GM12878 (cell line): ENCODE results near the gene UBQLN4. TPM values are rescaled to one million over a fixed set of nuclear protein-coding genes. Genes with fewer than 3 reads are reported as not detected.

Source experiments
- ATAC-seq: fragments of 200-7000 bp; cut with Tn5 transposase; 3 replicates; pipeline ENCODE4 v1.9.1; 2020; ENCODE audit warnings: mild to moderate bottlenecking, moderate library complexity
- BruUV-seq: library from RNA; stranded (reverse); fragments of 400-500 nt; replicated peaks from 2 replicates; lab custom pipeline; 2021; lab: Mats Ljungman, UMichigan
- CTCF ChIA-PET: fragments of 300-600 bp; sonication (Branson Sonifier 250); formaldehyde crosslinking; extraction: SDS; loops from one replicate; lab custom pipeline; 2021; ENCODE audit warnings: inconsistent platforms; lab: Yijun Ruan, JAX
- POLR2A ChIA-PET: fragments of 350-600 bp; formaldehyde crosslinking; extraction: SDS; loops from one replicate; lab custom pipeline; 2021; ENCODE audit warnings: inconsistent platforms; lab: Charles Lee
- RAD21 ChIA-PET: fragments of 300-600 bp; sonication (Branson Sonifier 250); formaldehyde crosslinking; loops from one replicate; lab custom pipeline; 2023; ENCODE audit warnings: antibody characterized with exemption; ENCODE audit not compliant: unreplicated experiment; lab: Charles Lee
- SMC1A ChIA-PET: fragments of 300-600 bp; sonication (Branson Sonifier 250); formaldehyde crosslinking; loops from one replicate; lab custom pipeline; 2023; ENCODE audit not compliant: unreplicated experiment, uncharacterized antibody; lab: Charles Lee
- DNase-seq: peaks from one replicate; pipeline ENCODE4 v3.0.0-alpha.2; 2011; ENCODE audit warnings: low read depth, low spot score
- FAIRE-seq: peaks from 3 replicates; lab custom pipeline; 2011; peaks lifted over from hg19 to GRCh38; lab: Jason Lieb, UNC
- H2AFZ ChIP-seq: 2 replicates; pipeline ENCODE4 v1.6.0; 2011; ENCODE audit warnings: low read depth, low read length, control low read depth; ENCODE audit not compliant: control insufficient read depth
- H3K27ac ChIP-seq: 2 replicates; pipeline ENCODE4 v1.5.1; 2011; ENCODE audit warnings: control low read depth; ENCODE audit not compliant: control insufficient read depth, insufficient read depth
- H3K27me3 ChIP-seq, 2 experiments: replicated peaks in 1 of 2; 2 replicates each; pipeline versions ENCODE4 v1.6.0 to v1.6.1; 2011; ENCODE audit warnings: low read length in 1 of 2; ENCODE audit not compliant: control insufficient read depth in 2 of 2, insufficient read depth in 2 of 2
- H3K36me3 ChIP-seq, 2 experiments: 2 replicates each; pipeline ENCODE4 v1.5.1; 2011; ENCODE audit warnings: low read length in 1 of 2; ENCODE audit not compliant: control insufficient read depth in 2 of 2, insufficient read depth in 2 of 2
- H3K4me1 ChIP-seq: 2 replicates; pipeline ENCODE4 v1.6.1; 2011; ENCODE audit warnings: mild to moderate bottlenecking, low read length, moderate library complexity, mixed read lengths; ENCODE audit not compliant: control insufficient read depth, insufficient read depth
- H3K4me2 ChIP-seq: 2 replicates; pipeline ENCODE4 v1.6.0; 2011; ENCODE audit warnings: control low read depth; ENCODE audit not compliant: control insufficient read depth, insufficient read depth
- H3K4me3 ChIP-seq: fragments of 200-600 bp; sonication (generic); 2 replicates; pipeline ENCODE4 v1.5.1; 2016
- H3K79me2 ChIP-seq: 2 replicates; pipeline ENCODE4 v1.6.0; 2011; ENCODE audit warnings: low read length; ENCODE audit not compliant: control insufficient read depth, insufficient read depth
- H3K9ac ChIP-seq: 2 replicates; pipeline ENCODE4 v1.8.0; 2011; ENCODE audit warnings: low read length, control low read depth, mixed read lengths; ENCODE audit not compliant: control insufficient read depth, insufficient read depth
- H3K9me3 ChIP-seq: replicated peaks from 3 replicates; pipeline ENCODE4 v1.5.1; 2011; ENCODE audit warnings: mild to moderate bottlenecking, low read length; ENCODE audit not compliant: control insufficient read depth, insufficient read depth
- H4K20me1 ChIP-seq: 2 replicates; pipeline ENCODE4 v1.6.0; 2011; ENCODE audit not compliant: control insufficient read depth, insufficient read depth
- BCL11A ChIP-seq: IDR thresholded peaks from 2 replicates; pipeline ENCODE4 v1.6.1; 2011; ENCODE audit warnings: low read depth, low read length
- CEBPB ChIP-seq, 2 experiments: fragments of 150-350 bp in 1 of 2; IDR thresholded peaks; 2 replicates each; pipeline ENCODE4 v1.6.1; 2012 to 2014; ENCODE audit warnings: low read depth in 2 of 2, low read length in 2 of 2, borderline replicate concordance in 1 of 2, inconsistent platforms in 1 of 2
- CHD2 ChIP-seq: IDR thresholded peaks from 2 replicates; pipeline ENCODE4 v1.6.1; 2011; ENCODE audit warnings: low read depth, low read length, improper control_type of control experiment, borderline replicate concordance
- EGR1 ChIP-seq, 2 experiments: IDR thresholded peaks; 1 replicate in 1 of 2; 2 replicates in 1 of 2; pipeline ENCODE4 v1.6.1; 2011 to 2012; ENCODE audit warnings: low read depth in 2 of 2, low read length in 2 of 2, borderline replicate concordance in 1 of 2, mild to moderate bottlenecking in 1 of 2, moderate library complexity in 1 of 2
- MEF2A ChIP-seq: IDR thresholded peaks from 2 replicates; pipeline ENCODE4 v1.6.1; 2011; ENCODE audit warnings: low read depth, mild to moderate bottlenecking, low read length, moderate library complexity; ENCODE audit not compliant: insufficient read depth
- NFIC ChIP-seq: IDR thresholded peaks from 2 replicates; pipeline ENCODE4 v1.6.1; 2012; ENCODE audit warnings: low read depth, mild to moderate bottlenecking, inconsistent platforms, low read length, moderate library complexity
- PML ChIP-seq: IDR thresholded peaks from 2 replicates; pipeline ENCODE4 v1.6.1; 2012; ENCODE audit warnings: low read length, inconsistent platforms
- POLR2A ChIP-seq: IDR thresholded peaks from 2 replicates; pipeline ENCODE4 v1.6.1; 2011; ENCODE audit warnings: low read depth, mild to moderate bottlenecking, low read length
- RAD51 ChIP-seq: fragments of 450-650 bp; IDR thresholded peaks from 2 replicates; pipeline ENCODE4 v1.6.1; 2016; ENCODE audit warnings: moderate library complexity, mild to moderate bottlenecking, inconsistent platforms
- SREBF1 ChIP-seq: IDR thresholded peaks from 2 replicates; pipeline ENCODE4 v1.6.1; 2012; ENCODE audit warnings: mild to moderate bottlenecking, low read length
- SREBF2 ChIP-seq: IDR thresholded peaks from 2 replicates; pipeline ENCODE4 v1.6.1; 2012; ENCODE audit warnings: mild to moderate bottlenecking, low read length
- TCF12 ChIP-seq: IDR thresholded peaks from 2 replicates; pipeline ENCODE4 v1.6.1; 2011; ENCODE audit warnings: low read depth, mild to moderate bottlenecking, low read length
- TCF3 ChIP-seq: IDR thresholded peaks from 2 replicates; pipeline ENCODE4 v1.6.1; 2012; ENCODE audit warnings: low read depth, mild to moderate bottlenecking, low read length, borderline replicate concordance; ENCODE audit not compliant: insufficient read depth
- WRNIP1 ChIP-seq: IDR thresholded peaks from 2 replicates; pipeline ENCODE4 v1.6.1; 2011; ENCODE audit warnings: low read depth, low read length, improper control_type of control experiment, borderline replicate concordance
- YBX1 ChIP-seq: fragments of 450-650 bp; IDR thresholded peaks from 2 replicates; pipeline ENCODE4 v1.6.1; 2016; ENCODE audit warnings: antibody characterized with exemption
- ZNF207 ChIP-seq: fragments of 450-650 bp; IDR thresholded peaks from 2 replicates; pipeline ENCODE4 v1.6.1; 2014; ENCODE audit warnings: antibody characterized with exemption, mild to moderate bottlenecking, borderline replicate concordance
- ZNF217 ChIP-seq: fragments of 450-650 bp; IDR thresholded peaks from 2 replicates; pipeline ENCODE4 v1.6.1; 2017; ENCODE audit warnings: antibody characterized with exemption, mild to moderate bottlenecking
- ZNF384 ChIP-seq: IDR thresholded peaks from 2 replicates; pipeline ENCODE4 v1.6.1; 2012; ENCODE audit warnings: low read depth, mild to moderate bottlenecking, low read length, improper control_type of control experiment, borderline replicate concordance
- ZZZ3 ChIP-seq: IDR thresholded peaks from 2 replicates; pipeline ENCODE4 v1.6.1; 2011; ENCODE audit warnings: low read depth; ENCODE audit not compliant: control insufficient read depth, insufficient read length
- WGBS: methylation state at CpG from one replicate; pipeline ENCODE4 v1.1.6; 2016; ENCODE audit warnings: low lambda C conversion rate; ENCODE audit not compliant: insufficient replicate concordance, insufficient coverage; ENCODE audit errors: missing lambda C conversion rate; 5-methylcytosine and 5-hydroxymethylcytosine counted together
- in situ Hi-C: fragments of 300-500 bp; cut with MboI; formaldehyde crosslinking; loops from 9 replicates; pipeline ENCODE4 v1.14.3; 2018; ENCODE audit warnings: mixed read lengths
- intact Hi-C: fragments of 100-400 bp; cut with micrococcal nuclease; formaldehyde crosslinking; loops from one replicate; pipeline ENCODE4 v1.14.2; 2022; ENCODE audit not compliant: unreplicated experiment
- polyA plus RNA-seq, 11 experiments: library from polyadenylated mRNA; depleted of rRNA in 4 of 11; unstranded in 6 of 11; stranded (reverse) in 5 of 11; fragments of >200 nt; fragmentation: Nextera tagmentation in 4 of 11; fragmentation: Illumina TruSeq in 1 of 11; extraction: Ambion mirVana in 4 of 11; extraction: Trizol in 1 of 11; gene quantifications; 1 replicate in 1 of 11; 2 replicates in 10 of 11; pipeline versions ENCODE4 v1.2.1 to v1.2.3, GENCODE V29; 2011 to 2016; ENCODE audit warnings: inconsistent platforms in 2 of 11, missing spikeins in 2 of 11, low read depth in 1 of 11
- total RNA-seq, 4 experiments: library from RNA; depleted of rRNA in 3 of 4; stranded (reverse); fragments of >200 nt in 3 of 4; fragmentation: Illumina TruSeq in 1 of 4; extraction: Trizol in 1 of 4; gene quantifications; 2 replicates each; pipeline versions ENCODE4 v1.2.1 to v1.2.3, GENCODE V29; 2013 to 2021
- TF ChIP-seq, protein P1 (sequence below): fragments of 450-650 bp; IDR thresholded peaks from 2 replicates; pipeline ENCODE4 v1.6.1; 2014; ENCODE audit warnings: mild to moderate bottlenecking
- TF ChIP-seq, protein P2 (sequence below): fragments of 450-650 bp; IDR thresholded peaks from 2 replicates; pipeline ENCODE4 v1.6.1; 2017; ENCODE audit warnings: borderline replicate concordance
- TF ChIP-seq, protein P3 (sequence below): fragments of 150-350 bp; IDR thresholded peaks from 2 replicates; pipeline ENCODE4 v1.6.1; 2014; ENCODE audit warnings: mild to moderate bottlenecking, low read depth, low read length

Gene UBQLN4
- total and polyA plus RNA-seq, 10 of the 15 experiments (the other 5 are each of a cell fraction or from before 2014, with no cell fraction given), result 10.0 to 44.6 (median 19.7) TPM

DNA sequence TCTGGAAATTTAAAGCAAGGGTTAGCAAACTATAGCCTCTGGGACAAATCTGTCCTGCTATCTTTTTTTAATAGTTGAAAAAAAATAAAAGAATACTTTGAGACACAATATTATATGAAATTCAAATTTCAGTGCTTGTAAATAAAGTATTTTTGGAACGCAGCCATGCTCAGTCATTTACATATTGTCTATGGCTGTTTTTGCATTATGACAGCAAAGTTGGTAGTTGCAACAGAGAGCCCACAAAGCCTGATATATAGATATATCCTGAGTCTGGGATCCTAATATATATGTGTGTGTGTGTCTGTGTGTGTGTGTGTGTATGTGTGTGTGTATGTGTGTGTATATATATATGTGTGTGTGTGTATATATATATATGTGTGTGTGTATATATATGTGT, 53.6 kb downstream of the UBQLN4 start (continued):
- no peak for TF ChIP-seq EGR1 (IDR thresholded peaks at IDR 0.05; ENCODE audit: borderline replicate concordance in 1 of 2, low read depth in 2 of 2, low read length in 2 of 2)
- no peak for TF ChIP-seq POLR2A
- no peak for TF ChIP-seq NFIC
- no peak for TF ChIP-seq RAD51
- no peak for TF ChIP-seq PML
- TF ChIP-seq ZNF207, result no peak

DNA sequence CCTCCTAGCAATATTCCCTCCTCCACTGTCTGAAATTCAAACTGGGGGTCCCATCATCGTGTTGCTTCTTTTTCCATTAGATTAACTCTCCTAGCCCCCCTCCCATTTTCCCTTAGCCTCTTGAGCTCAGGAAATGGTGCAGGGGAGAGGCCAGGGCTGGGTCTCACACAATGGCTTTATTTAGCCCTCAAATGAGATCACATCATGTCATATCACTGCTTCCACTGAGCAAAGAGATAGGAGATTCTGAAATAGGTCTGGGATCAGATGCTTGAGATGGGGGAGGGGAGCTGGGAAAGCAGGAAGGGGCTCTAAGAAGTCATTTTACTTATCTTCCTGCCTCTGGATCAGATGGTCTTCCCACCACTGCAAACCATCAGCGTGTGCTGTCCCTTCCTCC, 57.4 kb downstream of the UBQLN4 start:
- ChIA-PET RAD21 (interaction anchor here (0.8 to 1.9 kb wide), 2 partner anchors 58 to 70 kb away, joined by 3 to 4 read pairs; no protein-coding TSS in a partner anchor), SMC1A (interaction anchor here (1.0 to 1.9 kb wide), 3 partner anchors 9 to 70 kb away, joined by 3 to 4 read pairs (median 3); no protein-coding TSS in a partner anchor), CTCF (interaction anchor here (1.0 to 1.4 kb wide), 4 partner anchors 58 to 70 kb away, joined by 3 to 11 read pairs (median 4); no protein-coding TSS in a partner anchor), POLR2A (interaction anchor here (0.6 to 1.0 kb wide), 2 partner anchors 61 to 73 kb away, joined by 3 to 4 read pairs; no protein-coding TSS in a partner anchor)
- intact Hi-C loops (no loop called here), in situ Hi-C loops (no loop called here)
- BruUV-seq, result no TSS peak
- H3K4me2 ChIP-seq, result no peak overlapping the region
- no peaks in the 10 kb centered on the region for H3K27me3 ChIP-seq
- ATAC-seq (no peak), FAIRE-seq (no peak), DNase-seq (no peak)
- no peaks in the 10 kb centered on the region for H4K20me1 ChIP-seq
- no peaks in the 10 kb centered on the region for H3K4me1 ChIP-seq
- no peak overlapping the region for H3K4me3 ChIP-seq
- H3K9ac ChIP-seq, result no peak overlapping the region
- H3K9me3 ChIP-seq, result no peaks in the 10 kb centered on the region
- no peaks in the 10 kb centered on the region for H3K79me2 ChIP-seq
- H2AFZ ChIP-seq, result no peak overlapping the region
- H3K36me3 ChIP-seq, result no peaks in the 10 kb centered on the region; a peak in 1 of 4 replicates
- WGBS, result 33% methylated on average over 2 of the region's 2 CpGs
- H3K27ac ChIP-seq, result no peak overlapping the region
- TF ChIP-seq CEBPB (IDR thresholded peaks at IDR 0.05; ENCODE audit: borderline replicate concordance in 1 of 2, low read depth in 2 of 2, low read length in 2 of 2) (no peak), MEF2A (no peak), WRNIP1 (no peak), ZNF384 (no peak), NFIC (no peak), TCF3 (no peak), SREBF1 (no peak), TCF12 (no peak), ZNF217 (no peak), ZZZ3 (no peak), CHD2 (no peak), SREBF2 (no peak), BCL11A (no peak), YBX1 (no peak)
- TF ChIP-seq, protein P1, sequence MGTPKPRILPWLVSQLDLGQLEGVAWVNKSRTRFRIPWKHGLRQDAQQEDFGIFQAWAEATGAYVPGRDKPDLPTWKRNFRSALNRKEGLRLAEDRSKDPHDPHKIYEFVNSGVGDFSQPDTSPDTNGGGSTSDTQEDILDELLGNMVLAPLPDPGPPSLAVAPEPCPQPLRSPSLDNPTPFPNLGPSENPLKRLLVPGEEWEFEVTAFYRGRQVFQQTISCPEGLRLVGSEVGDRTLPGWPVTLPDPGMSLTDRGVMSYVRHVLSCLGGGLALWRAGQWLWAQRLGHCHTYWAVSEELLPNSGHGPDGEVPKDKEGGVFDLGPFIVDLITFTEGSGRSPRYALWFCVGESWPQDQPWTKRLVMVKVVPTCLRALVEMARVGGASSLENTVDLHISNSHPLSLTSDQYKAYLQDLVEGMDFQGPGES, result no peak
- TF ChIP-seq, protein P2, sequence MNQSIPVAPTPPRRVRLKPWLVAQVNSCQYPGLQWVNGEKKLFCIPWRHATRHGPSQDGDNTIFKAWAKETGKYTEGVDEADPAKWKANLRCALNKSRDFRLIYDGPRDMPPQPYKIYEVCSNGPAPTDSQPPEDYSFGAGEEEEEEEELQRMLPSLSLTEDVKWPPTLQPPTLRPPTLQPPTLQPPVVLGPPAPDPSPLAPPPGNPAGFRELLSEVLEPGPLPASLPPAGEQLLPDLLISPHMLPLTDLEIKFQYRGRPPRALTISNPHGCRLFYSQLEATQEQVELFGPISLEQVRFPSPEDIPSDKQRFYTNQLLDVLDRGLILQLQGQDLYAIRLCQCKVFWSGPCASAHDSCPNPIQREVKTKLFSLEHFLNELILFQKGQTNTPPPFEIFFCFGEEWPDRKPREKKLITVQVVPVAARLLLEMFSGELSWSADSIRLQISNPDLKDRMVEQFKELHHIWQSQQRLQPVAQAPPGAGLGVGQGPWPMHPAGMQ, result no peak
- TF ChIP-seq, protein P3, sequence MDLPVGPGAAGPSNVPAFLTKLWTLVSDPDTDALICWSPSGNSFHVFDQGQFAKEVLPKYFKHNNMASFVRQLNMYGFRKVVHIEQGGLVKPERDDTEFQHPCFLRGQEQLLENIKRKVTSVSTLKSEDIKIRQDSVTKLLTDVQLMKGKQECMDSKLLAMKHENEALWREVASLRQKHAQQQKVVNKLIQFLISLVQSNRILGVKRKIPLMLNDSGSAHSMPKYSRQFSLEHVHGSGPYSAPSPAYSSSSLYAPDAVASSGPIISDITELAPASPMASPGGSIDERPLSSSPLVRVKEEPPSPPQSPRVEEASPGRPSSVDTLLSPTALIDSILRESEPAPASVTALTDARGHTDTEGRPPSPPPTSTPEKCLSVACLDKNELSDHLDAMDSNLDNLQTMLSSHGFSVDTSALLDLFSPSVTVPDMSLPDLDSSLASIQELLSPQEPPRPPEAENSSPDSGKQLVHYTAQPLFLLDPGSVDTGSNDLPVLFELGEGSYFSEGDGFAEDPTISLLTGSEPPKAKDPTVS, result no peak
